Esophagus mucosa (tissue), 1 donor: ENCODE results near the gene TRMT1. TPM values are rescaled to one million over a fixed set of nuclear protein-coding genes. Genes with fewer than 3 reads are reported as not detected.
A peak's percentile ranks its signal among the peaks of the same experiment; 100 is the strongest.

Source experiments
- ATAC-seq: fragments of 200-7000 bp; cut with Tn5 transposase; one replicate; pipeline ENCODE4 v1.9.1; 2020
- total RNA-seq: library from RNA; stranded (reverse); gene quantifications from one replicate; pipeline ENCODE4 v1.2.4, GENCODE V29; 2023
- donor health status: DM: yes; HTN: yes; CAD: no.

Gene TRMT1
- total RNA-seq, 1 donor from 2014 or later, result 23.8 TPM

DNA sequence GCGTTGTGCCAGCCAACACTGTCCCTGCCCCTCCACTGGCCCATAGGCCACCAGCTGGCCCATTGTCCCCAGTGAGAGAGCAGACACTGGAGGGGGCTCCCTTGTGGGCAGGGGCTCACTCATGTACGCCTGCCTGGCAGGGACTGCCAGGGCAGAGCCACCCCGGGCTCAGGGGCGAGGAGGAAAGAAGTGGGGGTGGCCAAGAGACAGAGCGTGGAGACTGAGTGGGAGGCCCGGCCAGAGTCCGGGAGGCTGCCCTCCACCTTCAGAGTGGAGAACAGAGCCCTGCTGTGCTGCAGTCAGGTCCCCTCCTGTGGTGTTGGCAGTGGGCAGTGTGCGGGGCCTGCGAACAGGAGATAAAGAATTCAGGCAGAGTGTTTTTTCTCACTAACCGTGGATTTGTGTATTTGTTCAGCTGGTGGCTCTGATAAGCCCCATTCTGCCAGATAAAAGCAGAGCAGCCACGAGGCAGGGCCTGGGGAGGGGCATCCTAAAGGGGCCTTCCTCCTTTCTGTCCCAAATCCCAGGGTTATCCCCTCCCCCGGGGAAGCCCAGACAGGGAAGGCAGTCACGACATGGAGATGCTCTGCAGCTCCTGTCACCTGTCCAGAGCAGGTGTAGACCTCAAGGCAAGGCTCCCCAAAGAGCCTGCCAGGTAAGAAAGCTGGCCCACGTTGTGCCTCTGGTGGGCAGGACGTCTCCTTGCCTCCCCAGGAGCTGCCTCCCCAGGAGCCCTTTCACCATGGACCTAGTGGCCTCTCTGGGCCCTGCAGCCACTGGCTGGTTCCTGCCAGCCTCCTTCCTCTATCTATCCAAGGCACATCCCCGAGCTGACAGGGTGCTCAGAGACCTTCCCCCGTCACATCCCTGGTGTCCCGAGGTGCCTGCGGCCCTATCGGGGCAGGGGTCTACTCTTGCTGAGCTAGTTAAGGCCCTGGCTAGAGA lies 46.9 kb downstream of the TRMT1 start:
- no peak for ATAC-seq

DNA sequence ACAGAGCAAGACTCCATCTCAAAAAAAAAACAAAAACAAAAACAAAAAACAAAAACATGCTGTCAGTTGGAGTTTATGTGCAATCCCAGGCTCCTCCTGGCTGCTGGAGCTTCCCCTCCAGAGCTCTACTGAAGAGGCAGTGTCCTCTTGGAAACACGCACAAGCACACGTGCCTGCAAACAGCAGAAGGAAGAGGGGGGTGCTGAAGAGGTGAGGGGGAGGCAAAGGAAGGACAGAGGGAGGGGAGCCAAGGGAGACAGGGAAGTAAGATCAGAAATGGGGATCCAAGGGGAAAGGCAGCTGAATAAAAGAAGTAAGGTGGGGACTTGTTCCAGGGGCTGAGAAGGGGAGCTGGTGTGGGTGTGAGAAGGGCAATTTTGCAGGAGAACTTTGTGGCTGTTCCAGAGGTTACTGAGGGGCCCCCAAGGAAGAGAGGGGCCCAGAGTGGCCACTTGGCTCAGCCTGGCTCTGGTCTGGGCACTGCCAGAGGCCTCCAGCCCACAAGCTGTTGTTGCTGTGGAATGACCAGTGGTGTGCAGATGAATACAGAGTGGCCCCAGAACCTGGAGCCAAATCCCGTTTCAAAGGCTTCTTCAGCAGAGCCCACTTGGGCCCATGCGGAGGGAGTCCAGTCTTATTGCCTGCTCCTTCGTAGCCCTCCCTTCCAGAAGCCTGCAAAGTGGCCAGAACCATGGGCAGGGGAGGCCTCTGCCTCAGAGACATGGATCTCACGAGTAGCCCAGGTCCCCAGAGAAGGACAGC lies 48.3 kb downstream of the TRMT1 start:
- no peak for ATAC-seq

DNA sequence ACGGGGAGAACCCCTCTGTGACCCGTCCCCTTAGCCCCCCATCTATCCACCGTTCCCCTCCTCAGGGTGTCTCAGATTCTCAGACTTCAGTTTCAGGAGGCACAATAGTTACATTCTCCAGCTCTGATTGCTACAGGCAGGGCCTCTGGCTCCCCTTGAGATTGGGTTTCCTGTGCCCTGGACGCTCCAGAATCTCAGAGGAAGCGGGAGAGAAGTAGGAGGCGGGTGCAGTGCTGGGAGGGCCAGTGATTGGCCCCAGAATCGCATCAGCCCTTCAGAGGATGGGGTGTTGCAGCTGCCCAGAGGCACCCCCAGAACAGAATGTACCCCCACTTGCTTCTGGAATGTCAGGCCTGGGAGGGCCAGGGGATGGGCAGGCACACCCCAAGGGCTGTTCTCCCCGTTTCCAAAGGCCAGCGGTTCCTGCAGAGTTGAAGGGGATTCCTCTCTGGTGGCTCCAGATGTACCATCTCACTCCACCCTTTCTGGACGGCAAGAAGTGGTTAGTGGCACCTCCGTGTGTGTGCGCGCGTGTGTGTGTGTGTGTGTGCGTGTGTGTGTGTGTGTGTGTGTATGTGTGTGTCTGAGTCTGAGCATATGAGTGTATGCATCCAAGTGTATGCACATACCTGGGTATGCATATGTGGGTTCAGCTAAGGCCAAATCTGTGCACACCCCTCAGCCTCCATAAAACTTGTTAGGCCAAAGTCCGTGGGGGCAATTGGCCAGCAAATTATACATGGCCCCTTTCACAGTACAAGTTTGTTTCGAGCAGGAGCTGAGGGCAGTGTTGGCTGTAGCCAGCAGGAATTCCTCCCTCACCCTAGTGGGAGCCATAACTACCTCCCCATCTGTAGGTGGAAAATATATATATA lies 49.4 kb downstream of the TRMT1 start:
- ATAC-seq, result no peak

DNA sequence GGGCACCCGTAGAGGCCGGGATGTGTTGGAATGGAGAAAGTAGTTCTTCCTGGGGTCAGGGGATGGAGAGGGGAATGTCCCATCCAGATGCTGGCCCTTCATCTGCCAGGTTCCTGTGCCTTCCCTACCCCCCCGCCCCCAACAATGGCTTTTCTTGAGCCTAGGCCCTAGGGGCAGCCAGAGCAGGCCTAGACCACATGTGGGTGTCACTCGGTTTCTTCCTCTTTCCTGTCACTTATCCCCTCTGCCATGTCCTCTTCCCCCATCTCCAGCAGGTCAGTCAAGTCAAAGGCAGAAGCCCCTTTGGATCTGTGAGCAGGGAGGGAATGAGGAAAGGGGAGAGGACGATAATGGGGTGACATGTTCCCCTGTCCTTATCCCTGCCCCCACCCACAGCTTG lies 50.3 kb downstream of the TRMT1 start:
- ATAC-seq, result no peak

DNA sequence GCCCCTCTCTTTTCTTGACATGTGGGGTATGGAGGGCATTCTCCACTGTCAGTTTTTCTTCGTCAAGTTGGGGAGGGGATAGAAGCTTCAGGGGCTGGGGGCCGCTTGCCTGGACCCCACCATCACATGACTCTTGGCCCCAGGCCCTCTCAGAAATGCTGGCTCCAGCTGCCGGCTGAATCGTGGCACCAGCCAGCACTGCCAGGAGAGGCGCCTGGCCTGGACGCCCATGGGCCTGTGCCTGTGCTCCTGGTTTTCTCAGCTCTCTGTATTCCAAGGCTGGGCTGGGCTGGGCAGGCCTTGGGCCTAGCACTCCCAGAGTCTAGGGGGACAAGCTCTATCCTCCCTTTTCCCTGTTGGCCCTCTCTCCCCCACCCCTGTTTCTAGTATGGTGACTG lies 52.4 kb downstream of the TRMT1 start:
- no peak for ATAC-seq

DNA sequence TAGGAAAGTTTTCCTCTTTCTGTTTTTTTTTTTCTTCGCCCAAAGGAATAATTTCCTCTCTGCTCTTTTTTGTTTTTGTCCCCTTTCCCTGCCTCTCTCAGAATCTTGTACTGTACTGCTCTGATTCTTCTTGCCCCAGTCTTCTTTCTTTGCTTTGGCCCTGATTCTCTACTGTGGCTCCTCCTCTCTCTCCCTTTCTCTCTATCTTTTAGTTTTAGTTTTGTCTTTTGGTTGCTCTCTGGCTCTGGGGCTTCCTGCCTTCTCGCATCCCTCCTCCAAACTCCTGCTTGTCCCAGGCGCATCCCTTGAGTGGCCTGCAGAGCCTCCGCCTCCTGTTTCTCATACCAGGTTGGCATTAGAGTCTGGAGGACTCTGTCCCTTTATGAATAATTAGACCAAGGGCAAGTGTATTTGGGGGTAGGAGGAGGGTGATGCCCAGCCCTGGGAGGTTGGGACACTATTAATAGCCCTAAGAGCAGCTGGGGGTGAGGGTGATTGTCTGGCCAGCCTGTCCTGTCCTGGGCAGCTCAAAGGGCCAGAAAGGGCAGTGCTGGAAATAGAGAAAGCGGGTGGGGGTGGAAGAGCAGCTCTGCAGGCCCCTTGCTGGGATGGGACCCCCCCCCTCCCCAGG lies 53.0 kb downstream of the TRMT1 start:
- ATAC-seq, result no peak

DNA sequence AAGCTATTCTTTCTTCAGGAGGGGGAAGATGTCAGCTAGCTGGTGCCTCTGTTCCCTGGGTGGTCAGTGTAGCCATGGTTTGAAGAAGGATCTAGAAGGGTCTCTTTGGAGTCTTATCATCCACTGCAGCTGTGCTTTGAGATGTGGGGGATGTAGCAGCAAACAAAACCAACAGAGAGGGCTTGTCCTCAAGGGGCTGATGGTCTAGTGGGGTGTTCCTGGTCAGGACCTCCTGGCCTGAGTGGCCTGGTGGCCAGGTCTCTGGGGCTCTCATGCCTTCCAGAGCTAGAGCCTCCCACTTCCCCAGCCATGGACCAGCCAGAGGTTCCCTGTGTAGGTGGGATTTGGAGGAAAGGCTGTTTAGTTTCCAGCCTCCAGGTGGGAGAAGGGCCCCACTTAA lies 54.2 kb downstream of the TRMT1 start:
- ATAC-seq, result no peak

DNA sequence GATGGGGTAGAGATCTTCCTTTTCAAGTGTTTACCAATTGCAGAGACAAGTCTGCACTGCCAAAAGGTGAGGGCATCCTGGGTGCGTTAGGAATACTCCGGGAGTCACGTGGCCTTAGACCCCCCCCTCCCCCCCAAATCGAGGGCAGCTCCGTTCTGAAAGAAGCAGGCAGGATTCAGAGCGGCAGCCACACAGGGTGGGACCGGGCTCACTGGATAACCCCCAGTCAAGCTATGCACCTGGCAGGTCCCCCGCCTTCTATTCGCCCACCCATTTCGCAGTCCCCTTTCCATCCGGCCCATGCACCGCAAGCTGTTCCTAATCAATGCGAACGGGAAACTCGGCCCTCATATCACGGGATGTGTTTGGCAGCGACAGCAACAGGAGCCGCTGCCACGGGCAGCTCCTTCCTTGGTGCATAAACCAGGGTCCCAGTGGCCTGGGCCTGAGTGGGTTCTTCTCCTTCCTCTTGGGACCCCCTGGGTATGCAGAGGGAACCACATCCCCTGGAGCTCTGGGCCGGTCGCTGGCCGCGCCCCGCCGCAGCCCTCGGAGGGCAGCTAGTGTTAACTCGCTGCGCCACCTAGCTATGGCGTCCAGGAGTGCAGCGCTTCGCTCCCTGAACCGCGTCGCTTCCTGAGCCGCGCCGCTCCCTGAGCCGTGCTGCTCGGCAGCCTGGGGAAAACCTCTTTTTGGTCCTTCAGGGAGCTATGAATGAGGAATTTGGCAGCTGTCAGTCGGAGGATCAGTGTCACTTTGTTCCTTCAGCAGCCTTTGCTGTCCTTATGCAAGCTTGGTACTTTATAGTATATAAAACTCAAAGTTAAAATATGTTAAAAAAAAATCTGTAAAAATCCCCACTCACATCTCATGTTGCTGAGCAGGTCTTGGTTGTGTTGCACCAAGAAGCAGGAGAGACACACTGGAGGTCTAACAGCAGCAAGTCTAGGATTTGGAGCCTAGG lies 55.3 kb downstream of the TRMT1 start:
- ATAC-seq, result peak; percentile 84

DNA sequence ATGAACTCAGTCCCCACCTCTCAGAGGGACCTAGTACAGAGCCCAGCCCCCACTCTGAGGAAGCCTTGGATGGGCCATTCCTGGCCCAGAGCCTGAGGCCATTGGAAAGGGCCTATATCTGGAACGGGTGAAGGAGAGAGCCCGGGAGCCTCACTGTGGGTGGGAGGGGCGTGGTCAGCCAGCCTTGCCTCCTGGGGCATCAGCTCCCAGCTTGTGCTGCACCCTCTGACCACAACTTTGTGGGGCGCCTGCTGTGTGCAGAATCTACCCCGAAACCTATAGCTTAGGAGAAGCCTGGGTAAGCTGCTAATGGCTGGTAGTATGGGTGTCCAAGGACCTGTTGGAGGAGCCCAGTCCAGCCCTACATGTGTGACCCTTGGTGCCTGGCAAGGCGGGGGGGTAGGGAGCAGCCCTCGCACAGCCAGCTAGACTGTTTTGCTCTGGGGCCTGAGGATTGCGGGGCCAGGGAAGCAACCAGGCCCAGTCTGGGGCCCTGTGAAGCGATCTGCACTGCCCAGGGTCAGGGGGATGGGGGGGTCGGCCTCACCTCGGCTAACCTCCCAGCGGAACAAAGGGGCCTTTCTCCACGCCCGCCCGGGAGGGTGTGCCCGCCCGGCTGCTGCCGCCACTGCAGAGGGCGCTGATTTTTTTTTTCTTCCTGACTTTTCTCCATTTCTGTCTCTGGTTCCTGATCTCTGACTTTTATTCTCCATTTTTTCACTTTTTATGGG lies 56.1 kb downstream of the TRMT1 start:
- ATAC-seq, result peak; percentile 15

DNA sequence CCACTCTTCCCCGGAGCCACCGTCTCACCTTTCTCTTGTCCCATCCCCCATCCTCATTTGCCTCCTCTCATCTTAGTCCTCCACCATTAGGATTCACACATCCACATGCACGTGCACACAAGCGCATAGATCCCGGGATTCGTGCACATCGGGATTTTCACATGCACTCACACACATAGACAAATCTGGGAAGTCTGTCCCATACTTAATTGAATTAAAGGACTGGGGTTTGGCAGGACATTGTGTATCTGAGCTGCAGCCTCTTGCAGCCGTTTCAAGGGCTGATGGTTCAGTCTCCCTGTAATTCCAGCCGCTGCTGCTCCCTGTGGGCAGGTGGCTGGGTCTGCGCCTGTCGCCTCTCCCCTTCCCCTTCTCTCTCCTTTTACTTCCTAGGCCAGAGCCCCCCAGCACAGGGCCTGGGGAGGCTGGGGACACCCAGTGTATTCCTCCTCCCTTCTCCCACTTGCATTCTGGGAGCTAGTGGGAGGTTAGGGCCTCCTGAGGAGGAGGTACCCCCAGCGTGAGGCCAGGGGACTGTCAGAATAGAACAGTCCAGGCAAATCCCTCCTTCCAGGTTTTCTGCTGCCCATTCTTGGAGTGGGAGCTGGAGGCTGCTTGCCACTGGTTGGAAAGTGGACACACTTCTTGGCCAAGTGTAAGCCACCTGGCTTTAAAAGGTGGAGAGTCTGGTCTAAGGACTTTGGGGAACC lies 57.4 kb downstream of the TRMT1 start:
- ATAC-seq, result no peak

DNA sequence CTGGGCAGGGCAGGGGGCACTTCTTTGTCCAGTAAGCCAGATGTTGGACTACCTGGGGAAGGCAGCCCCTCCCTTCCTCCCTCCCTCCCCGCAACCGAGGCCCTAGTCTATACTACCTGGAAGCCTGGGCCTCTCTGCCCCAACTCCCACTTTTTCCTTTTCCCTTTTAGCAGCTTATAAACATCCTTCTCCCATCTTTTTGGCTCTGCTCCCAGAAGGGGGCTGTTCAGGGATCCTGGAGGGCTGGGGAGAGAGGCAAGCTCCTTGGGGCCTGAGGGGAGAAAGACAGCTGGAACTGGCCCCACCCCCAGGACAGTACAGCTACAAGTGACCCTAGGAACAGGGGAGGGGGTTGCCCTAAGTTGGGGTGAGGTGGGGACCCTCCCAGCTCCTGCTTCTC lies 58.8 kb downstream of the TRMT1 start:
- no peak for ATAC-seq

DNA sequence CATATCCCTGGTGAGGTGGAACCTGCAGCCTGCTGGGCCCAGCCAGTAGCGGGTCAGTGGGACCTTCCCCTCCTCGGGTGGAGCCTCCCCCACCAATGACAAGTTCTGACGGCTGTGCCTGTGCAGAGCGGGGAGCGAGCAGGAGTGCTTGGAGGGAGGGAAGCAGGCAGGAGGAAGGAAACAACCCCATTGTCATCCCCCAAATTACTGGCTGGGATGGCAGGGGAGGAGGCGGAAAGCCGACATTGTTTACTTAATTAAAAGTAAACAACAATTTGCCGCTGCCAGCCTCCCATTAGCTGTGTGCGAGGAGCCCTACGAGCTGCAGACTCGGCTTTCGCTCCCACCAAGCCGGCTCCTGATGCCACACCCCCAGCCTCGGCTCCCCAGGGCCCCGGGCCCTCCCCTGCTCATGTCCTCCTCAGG lies 59.4 kb downstream of the TRMT1 start:
- no peak for ATAC-seq

DNA sequence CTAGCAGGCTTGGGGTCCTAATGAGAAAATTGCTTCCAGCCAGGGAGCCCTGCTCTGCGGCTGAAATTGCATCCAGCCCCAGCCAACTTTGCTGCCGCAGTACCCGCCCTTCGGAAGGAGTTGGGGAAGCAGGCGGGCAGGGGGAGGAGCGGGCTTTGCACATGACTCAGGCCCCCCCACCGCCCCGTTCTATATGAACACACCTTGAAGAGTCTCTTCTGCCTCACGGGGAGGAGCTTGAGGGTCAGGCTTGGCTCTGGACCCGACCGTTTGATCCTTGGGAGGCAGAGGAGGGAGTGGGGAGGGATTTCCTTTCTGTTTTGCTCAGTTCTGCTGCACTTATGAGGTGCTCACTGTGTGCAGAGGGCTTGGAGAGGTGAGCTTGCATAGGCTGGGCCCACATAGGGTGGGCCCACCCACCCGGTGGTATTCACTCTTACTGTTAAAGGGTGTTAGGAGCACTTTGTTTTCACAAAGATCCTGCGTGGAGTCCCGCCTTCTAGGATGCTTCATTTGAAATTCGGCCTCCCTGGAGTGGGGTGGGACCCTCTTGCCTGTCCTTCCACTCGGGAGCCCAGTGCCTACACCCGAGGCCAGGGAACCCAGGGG lies 60.4 kb downstream of the TRMT1 start:
- peak; percentile 58 for ATAC-seq

DNA sequence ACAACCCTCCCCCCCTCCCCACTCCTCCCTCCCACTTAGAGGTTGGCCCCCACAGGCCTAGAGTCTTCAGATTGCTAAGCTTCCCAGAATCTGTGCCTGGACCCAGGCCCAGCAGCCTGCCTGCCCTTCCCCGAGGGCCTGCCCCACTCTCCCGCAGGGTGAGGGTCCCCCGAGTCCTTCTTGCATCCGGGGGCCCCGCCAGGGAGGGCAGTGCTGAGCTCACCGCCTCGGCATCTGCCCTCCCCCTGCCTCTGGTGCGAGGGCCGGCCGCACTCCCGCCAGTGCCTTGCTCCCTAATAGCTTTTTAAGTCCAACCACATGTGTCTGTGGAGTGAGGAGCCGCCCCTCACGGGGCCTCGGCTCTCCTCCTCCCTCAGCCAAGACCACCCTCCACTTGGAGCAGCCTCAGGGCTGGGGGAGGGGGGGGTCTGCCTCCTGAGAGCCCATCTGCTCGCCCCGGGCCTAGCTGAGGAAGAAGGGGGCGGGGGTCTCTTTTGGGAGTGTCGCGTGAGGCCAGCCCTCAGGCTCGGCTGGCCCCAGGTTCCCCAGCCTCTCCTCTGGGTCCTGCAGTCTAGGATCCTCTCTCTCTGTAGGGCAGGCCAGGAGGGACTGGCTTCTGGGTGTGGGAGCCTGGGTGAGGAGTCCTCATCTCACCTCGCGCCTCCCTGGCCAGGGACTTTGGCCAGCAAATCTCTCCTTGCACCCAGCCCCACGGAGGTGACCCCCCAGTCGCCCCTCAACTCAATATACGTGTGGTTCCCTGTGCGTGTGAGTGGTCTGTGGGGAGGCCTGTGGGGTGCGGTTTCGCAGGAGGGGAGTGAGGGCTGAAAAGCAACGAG lies 61.1 kb downstream of the TRMT1 start:
- ATAC-seq, result peak; percentile 1
